ENCODE results near the gene PAF1. TPM values are rescaled to one million over a fixed set of nuclear protein-coding genes. Genes with fewer than 3 reads are reported as not detected.
"Not testable (repeated sequence)": the region's sequence is repeated elsewhere in the genome, so short reads cannot be mapped to it uniquely, and the experiment has no call there.

The PAF1 gene
- polyA plus RNA-seq, 1 donor: 42.4 TPM

DNA sequence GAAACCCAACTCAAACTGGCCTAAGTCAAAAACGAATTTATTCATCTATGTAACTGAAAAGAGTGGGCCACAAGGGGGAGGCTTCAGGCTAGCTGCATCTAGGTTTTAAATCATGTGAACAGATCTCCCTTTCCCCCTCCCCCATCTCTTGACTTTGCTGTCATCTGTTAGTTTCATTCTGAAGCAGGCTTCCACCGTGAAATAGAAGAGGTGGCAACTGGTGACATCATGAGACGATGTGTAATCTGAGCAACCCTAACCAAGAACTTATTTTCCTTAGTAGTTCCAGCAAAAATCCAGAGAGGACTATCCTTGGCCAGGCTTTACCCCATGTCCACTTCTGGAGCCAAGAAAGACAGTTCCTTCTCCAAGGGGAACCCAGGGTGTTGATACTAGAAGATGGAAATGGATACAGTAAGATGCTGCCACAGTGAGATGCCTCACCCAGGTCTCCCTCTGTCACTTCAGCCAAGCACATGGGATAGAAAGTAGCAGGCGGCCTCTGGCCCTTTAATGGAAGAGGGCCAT is 39.3 kb downstream of the PAF1 start:
- DNase-seq: no peak
- Histone ChIP-seq H3K27me3 (ENCODE audit: control insufficient read depth, insufficient read depth, low read length) (no peaks in the 10 kb centered on the region), H3K36me3 (ENCODE audit: control insufficient read depth, insufficient read depth, low read length) (peaks cover 56% of the 10 kb centered on the region), H3K27ac (ENCODE audit: low read length) (no peak overlapping the region), H3K4me1 (ENCODE audit: control insufficient read depth, insufficient read depth, low read length) (no peaks in the 10 kb centered on the region), H3K9me3 (ENCODE audit: control insufficient read depth, low read depth, low read length) (no peaks in the 10 kb centered on the region), H3K4me3 (ENCODE audit: low read length) (no peak overlapping the region)
- WGBS (ENCODE audit: insufficient coverage, low lambda C conversion rate): 83% methylated on average over 1 of the region's 4 CpGs

DNA sequence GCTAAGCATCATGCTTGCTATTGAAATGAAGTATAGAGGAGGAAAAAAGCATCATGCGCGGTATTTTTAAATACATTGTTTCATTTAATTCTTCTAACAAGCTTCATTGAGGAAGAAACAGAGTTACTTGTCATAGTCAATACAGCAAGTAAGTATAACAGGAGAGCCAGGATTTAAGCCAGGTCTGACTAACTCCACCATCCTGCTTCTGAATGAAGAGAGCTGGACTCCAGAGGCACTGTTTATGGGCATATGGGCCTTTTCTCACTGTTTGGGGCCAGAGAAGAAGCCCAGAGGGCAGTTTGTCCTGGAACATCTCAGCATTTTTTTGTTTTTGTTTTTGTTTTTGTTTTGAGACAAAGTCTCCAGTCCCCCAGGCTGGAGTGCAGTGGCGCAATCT is 40.8 kb downstream of the PAF1 start:
- H3K9me3 ChIP-seq (ENCODE audit: control insufficient read depth, low read depth, low read length): no peaks in the 10 kb centered on the region
- no peak for DNase-seq
- peaks cover 47% of the 10 kb centered on the region for H3K36me3 ChIP-seq (ENCODE audit: control insufficient read depth, insufficient read depth, low read length)
- H3K4me1 ChIP-seq (ENCODE audit: control insufficient read depth, insufficient read depth, low read length): no peaks in the 10 kb centered on the region
- H3K27me3 ChIP-seq (ENCODE audit: control insufficient read depth, insufficient read depth, low read length): no peaks in the 10 kb centered on the region
- no peak overlapping the region for H3K27ac ChIP-seq (ENCODE audit: low read length)
- WGBS (ENCODE audit: insufficient coverage, low lambda C conversion rate): 100% methylated on average over 1 of the region's 3 CpGs
- H3K4me3 ChIP-seq (ENCODE audit: low read length): no peak overlapping the region

DNA sequence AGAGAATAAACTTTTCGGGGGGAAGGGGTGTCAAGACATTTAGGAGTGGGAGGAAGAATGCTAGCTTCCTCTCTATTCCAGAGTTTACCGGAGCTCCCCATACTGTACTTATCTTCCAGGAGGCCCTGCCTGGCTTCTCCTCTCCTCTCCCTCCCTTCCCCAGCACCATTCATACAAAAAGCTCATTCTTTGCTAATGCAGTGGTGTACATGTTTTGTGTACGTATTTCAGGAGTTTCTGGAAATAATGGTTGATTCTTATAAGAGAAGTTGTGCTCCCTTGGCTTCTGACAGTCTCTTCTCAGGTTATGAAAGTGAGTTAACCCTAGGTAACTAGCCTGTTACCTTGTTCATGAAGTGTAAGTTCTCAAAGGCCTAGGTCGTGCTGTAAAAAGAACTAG is 41.6 kb downstream of the PAF1 start:
- no peak for DNase-seq
- Histone ChIP-seq H3K4me3 (ENCODE audit: low read length) (no peak overlapping the region), H3K4me1 (ENCODE audit: control insufficient read depth, insufficient read depth, low read length) (no peaks in the 10 kb centered on the region), H3K36me3 (ENCODE audit: control insufficient read depth, insufficient read depth, low read length) (peaks cover 41% of the 10 kb centered on the region), H3K27ac (ENCODE audit: low read length) (no peak overlapping the region), H3K9me3 (ENCODE audit: control insufficient read depth, low read depth, low read length) (no peaks in the 10 kb centered on the region), H3K27me3 (ENCODE audit: control insufficient read depth, insufficient read depth, low read length) (no peaks in the 10 kb centered on the region)
- no CpG with 5 or more reads among the region's 4 CpGs for WGBS (ENCODE audit: insufficient coverage, low lambda C conversion rate)

DNA sequence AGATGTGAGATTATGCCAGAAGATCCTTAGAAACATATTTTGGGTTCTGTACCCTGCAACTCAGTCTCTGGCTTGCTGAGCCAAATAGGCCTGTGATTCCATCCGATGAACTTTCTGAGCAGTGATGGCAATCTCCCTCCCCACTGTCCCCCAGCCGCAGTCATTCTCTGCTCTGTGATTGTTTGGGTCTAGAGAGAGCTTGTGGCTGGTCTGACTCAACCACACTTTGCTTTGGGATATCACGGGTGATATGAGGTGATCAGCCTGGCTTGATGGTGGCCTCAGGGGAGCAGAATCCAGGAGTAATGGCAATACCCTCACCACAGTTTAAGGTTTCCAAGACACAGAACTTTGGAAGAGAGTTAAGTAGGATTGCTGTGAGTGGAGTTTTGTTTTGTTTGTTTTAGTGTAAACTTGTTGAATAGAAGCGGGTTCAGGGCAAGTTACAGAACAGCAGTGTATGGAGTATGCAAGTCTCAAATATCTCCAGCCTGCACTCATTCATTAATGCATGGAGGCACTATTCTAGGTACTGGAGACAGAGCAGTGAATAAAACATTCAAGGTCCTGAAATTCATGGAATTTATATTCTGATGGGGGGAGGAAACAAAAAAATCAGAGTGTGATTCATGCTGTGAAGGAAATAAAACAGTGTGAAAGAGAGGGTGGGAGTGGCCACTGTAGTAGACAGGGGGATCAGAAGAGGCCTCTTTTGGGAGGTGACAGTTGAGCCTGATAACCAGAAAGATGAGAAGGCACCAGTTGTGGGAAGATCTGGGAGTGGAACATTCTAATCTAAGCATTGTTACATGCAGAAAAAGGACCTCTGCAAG is 43.4 kb downstream of the PAF1 start:
- Histone ChIP-seq H3K4me1 (ENCODE audit: control insufficient read depth, insufficient read depth, low read length) (peaks cover 7% of the 10 kb centered on the region), H3K27ac (ENCODE audit: low read length) (no peak overlapping the region)
- no peak for DNase-seq

DNA sequence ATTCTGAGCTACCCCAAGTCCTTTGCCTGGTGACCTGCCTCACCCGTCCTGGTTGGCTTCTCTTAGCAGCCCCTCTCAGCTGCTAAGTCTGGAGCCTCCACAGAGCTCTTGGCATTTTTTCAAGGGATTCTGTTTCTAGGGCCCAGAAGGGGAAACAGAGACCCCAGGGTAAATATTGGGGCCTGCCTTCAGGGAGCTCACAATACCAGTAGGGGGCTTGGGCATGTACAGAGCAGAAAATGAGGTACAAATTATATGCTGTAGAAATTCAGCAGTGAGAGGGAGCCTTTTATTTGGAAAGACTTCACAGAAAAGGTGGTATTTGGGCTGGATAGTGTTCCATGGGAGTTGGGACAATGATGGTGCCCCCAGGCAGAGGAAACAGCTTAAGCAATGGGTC is 45.0 kb downstream of the PAF1 start:
- Histone ChIP-seq H3K27me3 (ENCODE audit: control insufficient read depth, insufficient read depth, low read length) (no peaks in the 10 kb centered on the region), H3K27ac (ENCODE audit: low read length) (no peak overlapping the region), H3K4me3 (ENCODE audit: low read length) (no peak overlapping the region), H3K9me3 (ENCODE audit: control insufficient read depth, low read depth, low read length) (no peaks in the 10 kb centered on the region), H3K4me1 (ENCODE audit: control insufficient read depth, insufficient read depth, low read length) (peaks cover 8% of the 10 kb centered on the region), H3K36me3 (ENCODE audit: control insufficient read depth, insufficient read depth, low read length) (peaks cover 23% of the 10 kb centered on the region)
- no peak for DNase-seq
- no CpG with 5 or more reads among the region's 1 CpG for WGBS (ENCODE audit: insufficient coverage, low lambda C conversion rate)

More for the DNA sequence above, 43.4 kb downstream of the PAF1 start:
- H3K36me3 ChIP-seq (ENCODE audit: control insufficient read depth, insufficient read depth, low read length): peaks cover 31% of the 10 kb centered on the region
- H3K27me3 ChIP-seq (ENCODE audit: control insufficient read depth, insufficient read depth, low read length): no peaks in the 10 kb centered on the region
- no peak overlapping the region for H3K4me3 ChIP-seq (ENCODE audit: low read length)
- WGBS (ENCODE audit: insufficient coverage, low lambda C conversion rate): no CpG with 5 or more reads among the region's 4 CpGs
- H3K9me3 ChIP-seq (ENCODE audit: control insufficient read depth, low read depth, low read length): no peaks in the 10 kb centered on the region

DNA sequence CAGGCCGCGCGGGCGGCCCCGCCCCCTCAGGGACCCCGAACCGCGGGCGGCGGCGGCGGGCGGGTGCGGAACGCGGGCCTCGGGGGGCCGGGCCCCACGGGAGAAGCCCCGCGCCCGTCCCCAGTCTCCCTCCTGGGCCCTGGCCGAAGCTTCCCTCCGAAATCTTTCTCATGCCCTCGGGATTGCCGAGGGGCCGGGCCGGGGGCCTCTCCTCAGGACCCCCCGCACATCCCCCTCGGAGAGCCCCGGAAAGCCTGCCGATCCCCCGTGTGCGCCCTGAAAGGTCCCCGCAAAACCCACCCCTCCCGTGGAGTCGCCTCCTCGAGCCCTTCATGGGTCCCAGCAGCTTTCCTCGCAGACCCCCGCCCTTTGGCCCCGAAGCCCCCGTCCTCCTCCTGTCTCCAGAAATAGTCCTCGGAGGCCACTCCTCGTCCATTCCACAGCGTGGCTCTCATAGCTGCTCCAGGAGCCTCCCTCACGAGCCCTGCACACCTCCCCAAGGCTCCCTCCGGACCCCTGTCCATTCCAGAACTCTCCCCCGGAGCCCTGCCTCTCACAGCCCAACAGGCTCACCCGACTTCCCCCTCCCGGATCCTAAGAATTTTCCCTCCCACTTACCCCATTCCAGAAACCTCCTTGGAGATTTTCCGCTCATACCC is 48.1 kb downstream of the PAF1 start:
- peaks cover 19% of the 10 kb centered on the region for H3K4me1 ChIP-seq (ENCODE audit: control insufficient read depth, insufficient read depth, low read length)
- H3K27me3 ChIP-seq (ENCODE audit: control insufficient read depth, insufficient read depth, low read length): no peaks in the 10 kb centered on the region
- H3K4me3 ChIP-seq (ENCODE audit: low read length): peak overlapping the region; percentile 97
- no peaks in the 10 kb centered on the region for H3K9me3 ChIP-seq (ENCODE audit: control insufficient read depth, low read depth, low read length)
- peaks cover 5% of the 10 kb centered on the region for H3K36me3 ChIP-seq (ENCODE audit: control insufficient read depth, insufficient read depth, low read length)
- WGBS (ENCODE audit: insufficient coverage, low lambda C conversion rate): 33% methylated on average over 1 of the region's 51 CpGs
- H3K27ac ChIP-seq (ENCODE audit: low read length): no peak overlapping the region
- DNase-seq: peak in 1 of 2 donors; percentile 39

DNA sequence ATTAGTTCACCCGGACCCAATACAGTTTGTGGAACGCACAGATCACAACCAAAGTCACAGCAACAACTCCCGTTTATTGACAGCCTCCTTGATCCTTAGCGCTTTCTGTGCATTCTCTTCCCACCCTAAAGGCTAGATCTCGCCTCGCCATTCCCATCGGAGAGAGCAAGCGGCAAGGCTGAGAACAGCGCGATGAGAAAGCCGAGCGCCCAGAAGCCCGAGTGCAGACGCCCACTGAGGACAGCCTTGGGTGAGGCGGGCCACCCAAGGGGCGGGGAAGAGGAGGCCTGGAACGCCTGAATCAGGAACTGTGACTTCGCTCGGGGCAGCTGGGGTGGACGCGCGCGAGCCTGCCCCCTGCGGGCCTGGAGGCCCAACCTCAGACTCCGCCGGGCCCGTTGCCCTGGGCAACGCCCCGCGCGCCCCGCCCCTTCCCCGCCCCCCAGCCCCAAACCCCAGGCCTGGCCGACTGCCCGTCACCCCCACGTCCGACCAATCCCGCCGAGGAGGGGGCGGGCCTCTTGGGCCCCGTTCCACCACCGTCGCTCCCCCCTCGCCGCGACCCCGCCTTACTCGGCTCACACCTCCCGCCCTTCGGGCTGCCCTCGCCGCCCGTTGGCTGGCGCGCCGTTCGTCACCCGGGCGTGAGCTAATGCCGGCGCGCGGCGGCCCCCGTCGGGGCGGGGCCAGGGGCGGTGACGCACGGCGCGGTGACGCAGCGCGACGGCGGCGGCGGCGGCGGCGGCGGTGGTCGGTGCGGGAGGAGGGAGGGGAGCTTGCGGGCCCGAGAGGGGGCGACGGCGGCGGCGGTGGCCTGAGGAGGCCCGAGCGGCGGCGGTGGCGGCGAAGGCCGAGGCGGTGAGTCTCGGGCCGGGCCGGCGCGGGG is 48.9 kb downstream of the PAF1 start, which contains the start of gene SAMD4B:
Gene SAMD4B (plus strand): TSS at position 703 of the 886 bp plus-strand sequence. CDS start 14,473 bp downstream, outside the sequence.
- Histone ChIP-seq H3K36me3 (ENCODE audit: control insufficient read depth, insufficient read depth, low read length) (peaks cover 5% of the 10 kb centered on the region), H3K4me1 (ENCODE audit: control insufficient read depth, insufficient read depth, low read length) (peaks cover 19% of the 10 kb centered on the region), H3K4me3 (ENCODE audit: low read length) (peak within 1 kb of the TSS; percentile 97), H3K27me3 (ENCODE audit: control insufficient read depth, insufficient read depth, low read length) (no peaks in the 10 kb centered on the region), H3K9me3 (ENCODE audit: control insufficient read depth, low read depth, low read length) (no peaks in the 10 kb centered on the region), H3K27ac (ENCODE audit: low read length) (peak within 1 kb of the TSS; percentile 84)
- WGBS (ENCODE audit: insufficient coverage, low lambda C conversion rate): no CpG with 5 or more reads among the region's 105 CpGs
- DNase-seq: peak; percentile 99

DNA sequence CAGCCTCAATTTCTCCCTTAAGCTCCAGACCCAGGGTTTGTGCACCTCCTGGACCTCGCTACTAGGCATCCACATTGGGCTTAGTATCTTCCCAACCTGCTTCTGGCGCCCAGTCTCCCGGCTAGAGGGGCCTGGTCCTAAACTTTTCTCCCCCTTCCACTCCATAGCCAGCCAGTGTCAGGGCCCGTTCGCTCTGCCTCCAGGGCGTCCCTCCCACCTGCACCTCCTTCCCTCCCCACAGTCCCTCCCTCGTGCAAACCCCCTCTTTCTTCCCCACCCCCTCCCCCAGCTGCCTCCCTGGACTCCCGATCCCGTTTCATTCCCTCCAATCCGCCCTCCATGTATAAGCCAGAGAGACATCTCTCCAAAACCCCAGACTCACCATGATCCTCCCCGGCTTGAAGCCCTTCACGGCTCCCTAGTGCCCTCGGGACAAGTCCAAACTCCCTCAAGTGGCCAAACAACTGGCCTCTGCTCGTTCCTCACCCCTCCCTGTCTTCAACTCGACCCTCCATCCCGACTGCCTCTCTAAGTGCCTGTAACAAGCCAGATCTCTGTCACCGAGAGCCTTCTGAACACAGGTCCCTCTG is 49.7 kb downstream of the PAF1 start:
- DNase-seq: no peak
- Histone ChIP-seq H3K9me3 (ENCODE audit: control insufficient read depth, low read depth, low read length) (no peaks in the 10 kb centered on the region), H3K4me1 (ENCODE audit: control insufficient read depth, insufficient read depth, low read length) (peaks cover 19% of the 10 kb centered on the region), H3K4me3 (ENCODE audit: low read length) (peak overlapping the region; percentile 74), H3K27ac (ENCODE audit: low read length) (peak overlapping the region; percentile 84), H3K36me3 (ENCODE audit: control insufficient read depth, insufficient read depth, low read length) (peaks cover 3% of the 10 kb centered on the region), H3K27me3 (ENCODE audit: control insufficient read depth, insufficient read depth, low read length) (no peaks in the 10 kb centered on the region)
- no CpG with 5 or more reads among the region's 17 CpGs for WGBS (ENCODE audit: insufficient coverage, low lambda C conversion rate)

DNA sequence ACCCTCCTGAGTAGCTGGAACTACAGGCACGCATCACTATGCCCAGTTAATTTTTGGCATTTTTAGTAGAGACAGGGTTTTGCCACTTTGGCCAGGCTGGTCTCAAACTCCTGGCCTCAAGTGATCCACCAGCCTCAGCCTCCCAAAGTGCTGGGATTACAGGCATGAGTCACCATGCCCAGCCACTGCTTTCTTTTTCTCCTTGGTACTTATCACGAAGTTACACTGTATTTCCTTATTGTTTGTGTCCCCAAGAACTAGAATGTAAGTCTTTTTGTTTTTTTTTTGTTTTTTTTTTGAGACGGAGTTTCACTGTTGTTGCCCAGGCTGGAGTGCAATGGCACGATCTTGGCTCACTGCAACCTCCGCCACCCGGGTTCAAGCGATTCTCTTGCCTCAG is 50.8 kb downstream of the PAF1 start:
- not testable (repeated sequence) for H3K9me3 ChIP-seq (ENCODE audit: control insufficient read depth, low read depth, low read length); H3K27ac ChIP-seq (ENCODE audit: low read length); DNase-seq; H3K36me3 ChIP-seq (ENCODE audit: control insufficient read depth, insufficient read depth, low read length); H3K27me3 ChIP-seq (ENCODE audit: control insufficient read depth, insufficient read depth, low read length); H3K4me3 ChIP-seq (ENCODE audit: low read length)
- WGBS (ENCODE audit: insufficient coverage, low lambda C conversion rate): no CpG with 5 or more reads among the region's 7 CpGs
- H3K4me1 ChIP-seq (ENCODE audit: control insufficient read depth, insufficient read depth, low read length): peaks cover 19% of the 10 kb centered on the region
